ENCODE data around the gene EXOC2.
"Not testable (repeated sequence)": the region's sequence is repeated elsewhere in the genome, so short reads cannot be mapped to it uniquely, and the experiment has no call there.

Gene EXOC2

DNA sequence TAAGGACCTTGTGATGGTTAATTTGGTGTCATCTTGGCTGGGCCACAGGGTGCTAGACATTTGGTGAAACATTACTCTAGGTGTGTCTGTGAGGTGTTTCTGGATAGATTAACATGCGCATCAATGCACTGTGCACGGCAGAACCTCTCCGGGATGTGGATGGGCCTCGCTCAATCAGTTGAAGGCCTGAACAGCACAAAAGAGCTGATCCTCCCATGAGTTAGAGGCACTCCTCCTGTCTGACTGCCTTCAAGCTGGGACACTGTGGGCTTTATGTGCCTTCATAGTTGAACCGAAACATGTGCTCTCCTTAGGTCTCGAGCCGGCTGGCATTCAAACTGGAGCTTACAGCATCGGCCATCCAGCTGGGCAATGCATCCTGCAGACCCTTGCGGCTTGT lies 124.9 kb downstream of the EXOC2 start:
- no peaks in the 10 kb centered on the region for H3K9me3 ChIP-seq (ENCODE audit: severe bottlenecking)
- H3K27me3 ChIP-seq (ENCODE audit: insufficient read depth, low read depth, severe bottlenecking), result no peaks in the 10 kb centered on the region
- H3K36me3 ChIP-seq, result peaks cover 10% of the 10 kb centered on the region
- TF ChIP-seq CTCF (IDR thresholded peaks at IDR 0.05; ENCODE audit: low read depth, low read length), result no peak
- DNase-seq, result no peak
- no peak overlapping the region for H3K27ac ChIP-seq
- H3K4me3 ChIP-seq (ENCODE audit: low read depth, low read length), result no peak overlapping the region

- no peak for DNase-seq
- Histone ChIP-seq H3K27me3 (ENCODE audit: insufficient read depth, low read depth, severe bottlenecking) (no peaks in the 10 kb centered on the region), H3K36me3 (peaks cover 27% of the 10 kb centered on the region), H3K4me3 (ENCODE audit: low read depth, low read length) (no peak overlapping the region), H3K27ac (no peak overlapping the region), H3K9me3 (ENCODE audit: severe bottlenecking) (no peaks in the 10 kb centered on the region)
- no peak for TF ChIP-seq CTCF (IDR thresholded peaks at IDR 0.05; ENCODE audit: low read depth, low read length)
Measured at GRCh38 chr6:563863-564262, 129.1 kb downstream of the EXOC2 start.

GRCh38 chr6:562052-562676 lies 130.8 kb downstream of the EXOC2 start:
- Histone ChIP-seq H3K27me3 (ENCODE audit: insufficient read depth, low read depth, severe bottlenecking) (no peaks in the 10 kb centered on the region), H3K9me3 (ENCODE audit: severe bottlenecking) (no peaks in the 10 kb centered on the region), H3K4me3 (ENCODE audit: low read depth, low read length) (no peak overlapping the region), H3K27ac (no peak overlapping the region), H3K36me3 (peaks cover 37% of the 10 kb centered on the region)
- TF ChIP-seq CTCF (IDR thresholded peaks at IDR 0.05; ENCODE audit: low read depth, low read length), result no peak
- DNase-seq, result no peak

GRCh38 chr6:561335-561734 lies 131.6 kb downstream of the EXOC2 start:
- H3K4me3 ChIP-seq (ENCODE audit: low read depth, low read length); H3K27ac ChIP-seq; DNase-seq; H3K9me3 ChIP-seq (ENCODE audit: severe bottlenecking); H3K27me3 ChIP-seq (ENCODE audit: insufficient read depth, low read depth, severe bottlenecking): not testable (repeated sequence)
- H3K36me3 ChIP-seq, result peaks cover 37% of the 10 kb centered on the region

GRCh38 chr6:558959-559358 lies 134.0 kb downstream of the EXOC2 start:
- Histone ChIP-seq H3K36me3 (peaks cover 42% of the 10 kb centered on the region), H3K27me3 (ENCODE audit: insufficient read depth, low read depth, severe bottlenecking) (no peaks in the 10 kb centered on the region)

GRCh38 chr6:558089-558488 lies 134.8 kb downstream of the EXOC2 start:
- H3K27me3 ChIP-seq (ENCODE audit: insufficient read depth, low read depth, severe bottlenecking), result no peaks in the 10 kb centered on the region
- no peaks in the 10 kb centered on the region for H3K9me3 ChIP-seq (ENCODE audit: severe bottlenecking)
- no peak for DNase-seq
- no peak overlapping the region for H3K4me3 ChIP-seq (ENCODE audit: low read depth, low read length)
- H3K36me3 ChIP-seq, result peaks cover 41% of the 10 kb centered on the region
- H3K27ac ChIP-seq, result no peak overlapping the region
- no peak for TF ChIP-seq CTCF (IDR thresholded peaks at IDR 0.05; ENCODE audit: low read depth, low read length)

More at GRCh38 chr6:558959-559358, 134.0 kb downstream of the EXOC2 start:
- Histone ChIP-seq H3K27ac (no peak overlapping the region), H3K9me3 (ENCODE audit: severe bottlenecking) (no peaks in the 10 kb centered on the region), H3K4me3 (ENCODE audit: low read depth, low read length) (no peak overlapping the region)
- TF ChIP-seq CTCF (IDR thresholded peaks at IDR 0.05; ENCODE audit: low read depth, low read length), result no peak
- no peak for DNase-seq
